GM12875 (cell line): ENCODE results near the gene STK32B.

Source experiments
- H3K4me3 ChIP-seq: one replicate; pipeline ENCODE4 v1.5.1; 2011; ENCODE audit warnings: low read depth, low read length, control low read depth
- CTCF ChIP-seq: IDR thresholded peaks from 2 replicates; pipeline ENCODE4 v1.5.1; 2011; ENCODE audit warnings: low read depth, mild to moderate bottlenecking, control low read depth, inconsistent platforms, low read length, moderate library complexity, borderline replicate concordance; ENCODE audit not compliant: insufficient read depth

Gene STK32B

GRCh38 chr4:5146248-5146647, 95.0 kb downstream of the STK32B start:
- no peak overlapping the region for H3K4me3 ChIP-seq
- no peak for TF ChIP-seq CTCF

- TF ChIP-seq CTCF, result no peak
- H3K4me3 ChIP-seq, result no peak overlapping the region
Observed at GRCh38 chr4:5152521-5152920, 101.2 kb downstream of the STK32B start.

GRCh38 chr4:5156682-5157081, 105.4 kb downstream of the STK32B start:
- no peak for TF ChIP-seq CTCF
- no peak overlapping the region for H3K4me3 ChIP-seq

DNA sequence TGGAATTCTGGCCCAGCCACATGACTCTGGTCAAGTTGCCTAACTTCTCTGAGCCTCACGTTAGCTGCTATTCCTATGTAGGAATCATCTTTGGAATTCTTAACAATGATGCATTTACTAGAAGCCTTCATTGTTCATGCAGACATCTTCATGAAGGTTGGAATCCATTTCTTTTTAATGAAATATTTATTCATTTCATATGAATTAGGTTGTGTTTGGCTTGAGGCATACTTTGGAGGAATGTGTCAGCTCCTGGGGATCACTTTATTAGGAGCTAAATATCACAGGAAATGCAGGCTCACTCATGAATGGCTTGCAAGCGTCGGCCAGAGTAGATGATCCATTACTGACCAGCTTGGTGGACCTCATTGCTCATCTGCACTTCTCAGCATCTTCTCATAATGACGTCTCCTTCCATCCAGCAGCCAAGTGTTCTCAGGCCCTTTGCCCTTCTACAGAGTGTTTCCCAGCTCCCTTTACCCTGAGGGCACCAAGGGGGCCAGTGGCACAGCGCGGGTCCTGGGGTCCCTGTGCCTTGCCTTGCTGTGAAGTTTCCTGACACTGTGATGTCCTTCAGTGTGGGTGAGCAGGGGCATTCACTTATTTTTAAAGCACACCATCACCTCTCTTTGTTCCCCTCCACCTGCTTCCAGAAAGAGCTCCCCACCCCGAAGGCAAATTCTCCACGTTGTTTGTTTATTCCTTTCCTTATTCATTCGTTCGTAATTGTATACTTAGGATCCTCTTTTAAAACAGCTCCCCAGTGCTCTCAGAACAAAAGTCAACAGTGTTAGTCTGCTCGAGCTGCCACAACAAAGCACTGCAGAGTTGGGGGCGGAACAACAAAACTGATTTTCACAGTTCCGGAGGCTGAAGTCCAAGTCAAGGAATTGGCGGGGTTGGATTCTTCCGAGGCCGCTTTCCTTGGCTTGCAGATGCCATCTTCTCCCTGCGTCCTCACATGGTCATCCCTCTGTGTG, 106.8 kb downstream of the STK32B start:
- no peak for TF ChIP-seq CTCF
- H3K4me3 ChIP-seq, result no peak overlapping the region

DNA sequence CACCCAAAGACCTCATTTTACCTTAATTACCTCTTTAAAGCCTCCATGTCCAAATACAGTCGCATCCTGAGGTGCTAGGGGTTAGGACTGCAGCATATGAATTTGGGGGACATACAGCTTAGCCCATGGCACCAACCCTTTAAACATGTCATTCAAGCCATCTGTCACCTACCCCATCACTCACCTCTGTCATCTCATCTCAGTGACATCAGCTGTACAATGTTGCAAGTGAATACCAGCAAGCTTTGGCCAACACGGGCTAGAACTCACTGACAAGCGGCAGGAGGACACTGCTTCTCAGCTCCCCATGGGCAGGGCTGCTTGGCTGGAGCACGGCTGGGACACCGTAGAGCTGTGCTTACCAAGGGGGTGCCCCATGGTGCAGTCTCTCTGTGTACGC, 107.5 kb downstream of the STK32B start:
- no peak overlapping the region for H3K4me3 ChIP-seq
- no peak for TF ChIP-seq CTCF

GRCh38 chr4:5160668-5161067, 109.4 kb downstream of the STK32B start:
- TF ChIP-seq CTCF, result no peak
- H3K4me3 ChIP-seq, result no peak overlapping the region
